ENCODE data around the gene ZBTB47.

Gene ZBTB47

DNA sequence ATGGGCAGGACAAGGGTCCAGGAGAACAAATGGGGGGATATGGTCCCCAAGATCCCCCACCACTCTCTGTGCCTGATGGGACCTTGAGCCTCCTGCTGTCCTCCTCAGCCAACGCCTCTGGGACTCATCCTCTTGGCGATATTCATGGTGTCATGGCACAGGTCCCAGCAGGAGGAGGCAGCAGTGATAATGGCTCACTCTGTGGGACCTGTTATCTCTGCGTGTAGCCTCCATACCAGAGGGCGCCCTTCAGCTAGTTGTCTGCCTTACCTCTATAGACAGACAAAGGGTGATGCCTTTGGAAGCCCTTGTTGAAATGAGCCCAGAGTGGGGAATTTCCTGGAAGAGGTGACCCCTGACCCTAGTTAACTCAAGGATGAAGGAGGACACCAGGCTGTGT is 7.4 kb downstream of the ZBTB47 start:
- FAIRE-seq (no peak), DNase-seq (ENCODE audit: insufficient read length) (no peak)
- TF ChIP-seq POLR2AphosphoS5 (IDR thresholded peaks at IDR 0.05; ENCODE audit: low read depth, low read length), result no peak
- no peak for TF ChIP-seq TAF1 (IDR thresholded peaks at IDR 0.05; ENCODE audit: borderline replicate concordance, low read depth, low read length)
- no peak for TF ChIP-seq POLR2A (IDR thresholded peaks at IDR 0.05; ENCODE audit: low read depth, low read length)

DNA sequence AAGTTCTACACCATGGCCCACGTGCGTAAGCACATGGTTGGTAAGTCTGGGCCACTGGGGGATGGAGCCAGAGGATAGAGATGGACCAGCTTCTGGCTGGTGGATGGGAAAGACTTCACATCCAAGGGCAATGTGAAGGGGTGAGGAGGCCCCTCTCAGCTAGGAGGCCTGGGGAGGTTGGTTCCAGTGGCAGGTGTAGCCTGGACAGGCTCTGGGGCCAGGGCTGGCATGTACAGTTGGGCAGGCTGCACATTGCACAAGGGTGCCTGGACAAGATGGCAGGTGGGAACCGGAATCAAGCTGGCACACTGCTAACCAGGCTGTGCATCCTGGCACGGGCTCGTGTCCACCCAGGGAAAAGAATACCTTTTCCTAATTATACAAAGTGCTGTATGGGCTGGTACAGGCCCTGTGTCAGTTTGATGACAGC is 8.1 kb downstream of the ZBTB47 start:
- DNase-seq (ENCODE audit: insufficient read length) (no peak), FAIRE-seq (no peak)
- TF ChIP-seq POLR2AphosphoS5 (IDR thresholded peaks at IDR 0.05; ENCODE audit: low read depth, low read length) (no peak), POLR2A (IDR thresholded peaks at IDR 0.05; ENCODE audit: low read depth, low read length) (no peak), TAF1 (IDR thresholded peaks at IDR 0.05; ENCODE audit: borderline replicate concordance, low read depth, low read length) (no peak)

DNA sequence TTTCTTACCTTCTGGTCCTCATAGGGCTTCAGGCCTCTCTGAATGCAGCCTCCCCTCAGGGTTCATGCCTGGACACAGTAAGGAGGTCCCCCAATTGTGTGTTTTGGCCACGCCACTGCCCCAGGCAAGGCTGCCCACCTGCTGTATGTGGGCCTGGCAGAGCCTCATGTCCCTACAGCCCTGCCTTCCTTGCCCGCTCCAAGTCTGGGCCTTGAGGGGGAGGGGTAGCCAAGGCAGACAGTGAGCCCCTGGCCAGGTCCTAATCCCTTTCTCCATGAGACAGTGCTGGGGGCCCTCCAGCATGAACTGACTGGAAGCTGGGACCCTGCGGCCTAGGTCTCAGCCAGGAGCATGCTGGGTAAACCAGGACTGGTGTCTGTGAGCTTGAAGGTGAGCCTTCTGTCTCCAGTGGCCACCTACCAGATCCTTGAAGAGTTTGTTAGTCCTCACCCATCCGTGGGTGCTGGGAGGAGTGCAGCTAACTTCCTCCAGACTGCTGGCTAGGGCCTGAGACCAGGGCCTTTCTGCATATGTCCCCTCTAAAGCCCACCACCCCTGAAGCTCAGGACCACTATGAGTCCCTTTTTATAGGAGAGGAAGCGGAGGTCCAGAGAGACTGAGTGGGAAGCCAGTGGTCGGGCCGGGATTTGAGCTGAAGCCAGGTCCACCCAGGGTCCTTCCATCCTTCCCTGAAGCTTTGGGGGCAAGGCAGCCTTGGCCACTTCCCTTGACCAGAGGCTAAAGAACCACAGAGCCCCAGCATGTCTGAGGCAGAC is 8.7 kb downstream of the ZBTB47 start:
- DNase-seq (ENCODE audit: insufficient read length), result no peak
- TF ChIP-seq TAF1 (IDR thresholded peaks at IDR 0.05; ENCODE audit: borderline replicate concordance, low read depth, low read length) (no peak), POLR2AphosphoS5 (IDR thresholded peaks at IDR 0.05; ENCODE audit: low read depth, low read length) (no peak), POLR2A (IDR thresholded peaks at IDR 0.05; ENCODE audit: low read depth, low read length) (no peak)
- no peak for FAIRE-seq

DNA sequence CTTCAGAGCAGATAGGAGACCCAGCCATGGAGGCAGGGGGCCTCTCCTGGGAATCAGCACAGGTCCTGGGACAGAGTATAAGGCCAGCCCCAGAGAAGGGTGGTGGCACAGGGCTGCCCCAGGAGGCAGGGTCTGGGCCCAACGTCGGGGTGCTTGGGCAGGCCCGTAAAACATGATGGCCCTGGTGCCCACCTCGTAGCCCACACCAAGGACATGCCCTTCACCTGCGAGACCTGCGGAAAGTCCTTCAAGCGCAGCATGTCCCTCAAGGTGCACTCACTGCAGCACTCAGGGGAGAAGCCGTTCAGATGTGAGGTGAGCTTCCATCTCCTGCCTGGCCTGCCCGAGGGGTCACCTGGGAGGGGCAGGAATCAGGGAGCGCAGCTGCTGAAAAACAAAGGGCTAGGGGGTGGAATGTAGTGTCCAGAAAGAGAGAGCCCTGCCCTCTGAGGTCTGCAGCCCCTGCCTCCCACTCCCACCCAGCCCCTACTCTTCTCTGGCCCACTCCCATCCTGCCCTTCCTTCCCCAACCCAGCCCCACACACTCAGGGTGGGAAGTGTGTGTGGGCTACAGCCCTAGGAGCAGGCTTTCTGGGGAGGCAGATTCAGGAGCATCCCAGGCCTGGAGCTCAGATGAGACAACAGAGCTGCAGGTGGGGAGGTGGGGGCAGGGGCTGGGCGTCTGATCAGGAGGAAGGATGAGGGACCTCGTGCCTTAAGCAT is 9.5 kb downstream of the ZBTB47 start:
- TF ChIP-seq TAF1 (IDR thresholded peaks at IDR 0.05; ENCODE audit: borderline replicate concordance, low read depth, low read length), result no peak
- no peak for FAIRE-seq
- no peak for DNase-seq (ENCODE audit: insufficient read length)

DNA sequence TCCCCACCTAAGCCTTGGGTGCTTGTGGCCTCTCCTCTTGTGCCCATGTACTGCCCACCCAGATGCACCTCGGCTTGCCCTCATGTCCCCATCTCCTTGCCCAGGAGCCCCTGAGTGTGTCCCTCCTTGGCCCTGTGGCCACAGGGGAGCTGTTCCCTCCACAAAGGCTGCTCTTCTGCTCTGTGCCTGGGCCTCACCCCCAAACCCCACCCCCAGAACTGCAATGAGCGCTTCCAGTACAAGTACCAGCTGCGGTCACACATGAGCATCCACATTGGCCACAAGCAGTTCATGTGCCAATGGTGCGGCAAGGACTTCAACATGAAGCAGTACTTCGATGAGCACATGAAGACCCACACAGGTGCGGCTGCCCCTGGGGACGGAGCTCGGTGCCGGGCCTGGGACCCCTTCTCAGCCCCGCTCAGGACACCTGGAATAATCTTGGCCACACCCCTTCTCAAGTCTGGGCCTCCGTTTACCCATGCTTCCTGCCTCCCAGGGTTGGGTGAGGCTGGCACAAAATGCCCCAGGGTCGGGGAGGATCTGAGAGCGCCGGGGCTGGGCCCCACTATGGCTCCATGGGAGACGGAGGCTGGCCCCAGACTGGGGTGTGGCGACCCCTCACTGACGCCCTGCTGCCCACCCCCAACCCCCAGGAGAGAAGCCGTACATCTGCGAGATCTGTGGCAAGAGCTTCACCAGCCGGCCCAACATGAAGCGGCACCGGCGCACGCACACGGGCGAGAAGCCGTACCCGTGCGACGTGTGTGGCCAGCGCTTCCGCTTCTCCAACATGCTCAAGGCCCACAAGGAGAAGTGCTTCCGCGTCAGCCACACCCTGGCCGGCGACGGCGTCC is 10.3 kb downstream of the ZBTB47 start:
- TF ChIP-seq POLR2A (IDR thresholded peaks at IDR 0.05; ENCODE audit: low read depth, low read length) (no peak), TAF1 (IDR thresholded peaks at IDR 0.05; ENCODE audit: borderline replicate concordance, low read depth, low read length) (no peak), POLR2AphosphoS5 (IDR thresholded peaks at IDR 0.05; ENCODE audit: low read depth, low read length) (no peak)
- no peak for DNase-seq (ENCODE audit: insufficient read length)
- peak; percentile 5 for FAIRE-seq

DNA sequence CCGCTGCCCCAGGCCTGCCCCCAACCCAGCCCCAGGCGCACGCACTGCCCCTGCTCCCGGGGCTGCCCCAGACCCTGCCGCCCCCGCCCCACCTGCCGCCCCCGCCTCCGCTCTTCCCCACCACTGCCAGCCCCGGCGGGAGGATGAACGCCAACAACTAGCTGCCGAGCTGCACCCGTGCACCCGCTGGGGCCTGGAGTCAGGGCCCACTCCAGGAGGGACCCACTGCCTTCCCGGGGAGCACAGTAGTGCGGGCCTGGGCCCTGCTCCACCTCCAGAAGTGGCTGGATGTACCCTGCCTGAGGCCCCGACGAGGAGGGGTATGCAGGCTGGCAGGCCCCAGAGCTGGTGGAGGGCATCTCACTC is 10.9 kb downstream of the ZBTB47 start:
- no peak for FAIRE-seq
- no peak for DNase-seq (ENCODE audit: insufficient read length)
- no peak for TF ChIP-seq POLR2A (IDR thresholded peaks at IDR 0.05; ENCODE audit: low read depth, low read length)
- no peak for TF ChIP-seq TAF1 (IDR thresholded peaks at IDR 0.05; ENCODE audit: borderline replicate concordance, low read depth, low read length)
- no peak for TF ChIP-seq POLR2AphosphoS5 (IDR thresholded peaks at IDR 0.05; ENCODE audit: low read depth, low read length)

DNA sequence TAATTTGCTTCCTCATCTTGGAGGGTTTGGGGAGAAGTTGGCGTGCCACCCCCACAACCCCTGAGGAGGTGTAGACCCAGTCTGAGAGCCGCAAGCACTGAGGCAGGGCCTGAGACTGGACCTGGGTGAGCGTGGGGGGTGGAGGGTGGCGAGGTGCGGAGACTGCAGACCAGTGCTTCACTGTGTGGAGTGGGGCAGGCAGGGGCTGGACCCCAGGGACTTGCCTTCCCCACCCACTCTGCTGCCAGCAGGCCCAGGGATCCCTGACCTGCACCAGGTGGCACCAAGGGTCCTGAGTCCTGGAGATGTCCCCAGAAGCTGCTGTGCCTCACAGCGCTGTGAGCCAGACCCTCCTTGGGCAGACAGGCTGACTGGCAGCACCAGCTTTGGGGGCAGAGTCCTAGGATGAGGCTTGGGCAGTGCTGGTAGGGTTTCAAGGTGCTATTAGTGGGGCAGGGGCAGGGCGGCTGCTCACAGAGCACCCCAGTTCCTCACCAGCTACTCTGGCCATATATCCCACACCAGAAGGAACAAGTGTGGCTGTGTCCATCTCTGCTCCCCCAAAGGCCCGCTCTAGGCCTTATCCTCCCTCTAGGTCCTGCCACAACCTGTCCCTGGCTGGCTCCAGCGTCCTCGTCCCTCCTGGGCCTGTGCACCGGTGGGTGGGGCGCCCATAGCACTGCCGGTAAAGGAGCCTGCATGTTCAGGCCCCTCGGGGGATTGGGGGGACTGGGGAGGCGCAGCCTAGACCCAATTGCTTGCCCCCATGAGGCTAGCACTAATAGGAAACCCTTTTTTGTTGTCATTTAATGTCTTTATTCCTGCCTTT is 11.8 kb downstream of the ZBTB47 start:
- FAIRE-seq (no peak), DNase-seq (ENCODE audit: insufficient read length) (peak; percentile 25)
- TF ChIP-seq POLR2AphosphoS5 (IDR thresholded peaks at IDR 0.05; ENCODE audit: low read depth, low read length) (no peak), POLR2A (IDR thresholded peaks at IDR 0.05; ENCODE audit: low read depth, low read length) (no peak), TAF1 (IDR thresholded peaks at IDR 0.05; ENCODE audit: borderline replicate concordance, low read depth, low read length) (no peak)

DNA sequence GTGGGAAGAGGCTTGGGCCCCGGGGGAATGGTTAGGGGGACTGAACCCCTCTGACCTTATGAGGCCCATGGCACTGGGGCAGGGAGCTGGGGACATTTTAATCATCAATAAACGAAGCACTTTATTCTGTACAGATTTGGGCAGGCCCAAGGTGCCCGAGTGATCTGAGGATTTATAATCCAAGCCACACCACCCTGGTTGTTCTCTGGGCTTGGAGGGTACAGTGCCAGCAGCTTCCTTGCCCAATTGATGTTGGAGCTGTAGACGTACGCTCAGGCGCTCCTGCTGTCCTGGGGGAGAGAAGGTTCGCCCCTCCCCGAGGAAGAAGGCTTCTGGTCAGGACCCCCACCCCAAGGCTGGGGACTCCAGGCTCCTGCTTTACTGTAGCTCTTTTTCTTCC is 12.5 kb downstream of the ZBTB47 start:
- TF ChIP-seq POLR2A (IDR thresholded peaks at IDR 0.05; ENCODE audit: low read depth, low read length) (no peak), TAF1 (IDR thresholded peaks at IDR 0.05; ENCODE audit: borderline replicate concordance, low read depth, low read length) (no peak), POLR2AphosphoS5 (IDR thresholded peaks at IDR 0.05; ENCODE audit: low read depth, low read length) (no peak)
- FAIRE-seq (no peak), DNase-seq (ENCODE audit: insufficient read length) (no peak)

DNA sequence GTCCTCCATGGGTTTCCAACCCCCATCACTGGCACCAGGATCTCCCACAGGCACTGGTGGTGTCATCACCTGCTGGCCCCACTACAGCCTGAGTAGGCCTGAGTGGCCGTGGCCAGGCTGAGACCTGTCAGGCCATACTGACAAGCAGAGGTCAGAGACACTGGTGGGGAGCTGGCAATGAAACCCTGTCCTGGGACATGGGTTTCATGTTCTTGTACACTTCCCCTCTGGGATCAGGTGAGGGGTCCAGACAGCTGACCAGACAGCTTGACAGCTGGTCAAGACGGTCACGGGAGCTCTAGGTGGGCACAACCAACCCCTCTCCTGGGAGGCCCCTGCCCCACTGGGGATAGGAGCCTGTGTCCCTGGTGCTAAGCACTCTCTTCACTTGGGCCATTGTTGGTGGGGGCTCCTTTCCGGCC is 13.1 kb downstream of the ZBTB47 start:
- TF ChIP-seq POLR2AphosphoS5 (IDR thresholded peaks at IDR 0.05; ENCODE audit: low read depth, low read length) (no peak), POLR2A (IDR thresholded peaks at IDR 0.05; ENCODE audit: low read depth, low read length) (no peak), TAF1 (IDR thresholded peaks at IDR 0.05; ENCODE audit: borderline replicate concordance, low read depth, low read length) (no peak)
- FAIRE-seq, result no peak
- DNase-seq (ENCODE audit: insufficient read length), result no peak

DNA sequence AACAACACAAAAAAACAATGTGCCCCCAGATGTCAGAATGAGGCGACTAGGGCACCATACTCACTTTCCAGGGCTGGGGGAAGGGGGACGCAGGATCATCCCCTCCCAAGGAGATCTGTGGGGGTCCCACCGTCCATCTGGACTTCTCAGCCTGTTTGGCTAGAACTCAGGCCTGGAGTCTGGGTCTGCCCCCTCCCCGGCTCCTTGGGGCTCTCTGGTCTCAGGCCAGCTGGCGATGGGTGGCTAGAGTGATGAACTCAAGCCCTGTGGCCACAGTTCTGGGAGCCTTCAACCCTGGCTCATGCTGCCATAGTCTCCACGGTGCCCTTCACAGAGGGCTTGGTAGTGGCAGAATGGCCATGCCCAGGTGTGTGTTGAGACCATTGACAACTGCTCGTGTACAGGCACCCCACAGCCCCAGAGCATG is 13.6 kb downstream of the ZBTB47 start:
- DNase-seq (ENCODE audit: insufficient read length) (no peak), FAIRE-seq (no peak)
- no peak for TF ChIP-seq POLR2A (IDR thresholded peaks at IDR 0.05; ENCODE audit: low read depth, low read length)
- TF ChIP-seq TAF1 (IDR thresholded peaks at IDR 0.05; ENCODE audit: borderline replicate concordance, low read depth, low read length), result no peak
- no peak for TF ChIP-seq POLR2AphosphoS5 (IDR thresholded peaks at IDR 0.05; ENCODE audit: low read depth, low read length)
